Neuronal stem cell (in vitro differentiated cells): ENCODE results near the gene MAPKAP1. TPM values are rescaled to one million over a fixed set of nuclear protein-coding genes. Genes with fewer than 3 reads are reported as not detected.

ENCODE experiments used
- DNase-seq: peaks from one replicate; pipeline ENCODE4 v3.0.0-alpha.2; 2013; ENCODE audit warnings: low spot score
- H2AFZ ChIP-seq: one replicate; pipeline ENCODE4 v1.6.1; 2013; ENCODE audit warnings: mild to moderate bottlenecking, low read length, inconsistent platforms
- H2AK5ac ChIP-seq: 2 replicates; pipeline ENCODE4 v1.6.1; 2013; ENCODE audit warnings: low read depth, mild to moderate bottlenecking, inconsistent platforms, low read length, moderate library complexity, mixed read lengths
- H2BK120ac ChIP-seq: 2 replicates; pipeline ENCODE4 v1.6.1; 2013; ENCODE audit warnings: low read depth, mild to moderate bottlenecking, inconsistent platforms, low read length, moderate library complexity, mixed read lengths
- H2BK12ac ChIP-seq: one replicate; pipeline ENCODE4 v1.6.1; 2013; ENCODE audit warnings: low read length, inconsistent platforms
- H2BK15ac ChIP-seq: 2 replicates; pipeline ENCODE4 v1.6.1; 2013; ENCODE audit warnings: mild to moderate bottlenecking, low read length, inconsistent platforms, mixed read lengths
- H2BK5ac ChIP-seq: one replicate; pipeline ENCODE4 v1.6.1; 2013; ENCODE audit warnings: inconsistent platforms, mild to moderate bottlenecking, low read length, moderate library complexity
- H3K14ac ChIP-seq: one replicate; pipeline ENCODE4 v1.6.1; 2013; ENCODE audit warnings: low read length, inconsistent platforms
- H3K18ac ChIP-seq: 2 replicates; pipeline ENCODE4 v1.6.1; 2013; ENCODE audit warnings: low read length, inconsistent platforms
- H3K23ac ChIP-seq: 2 replicates; pipeline ENCODE4 v1.6.1; 2013; ENCODE audit warnings: low read depth, mild to moderate bottlenecking, mixed read lengths, low read length, inconsistent platforms; ENCODE audit not compliant: poor library complexity
- H3K27ac ChIP-seq: replicated peaks from 3 replicates; pipeline ENCODE4 v1.5.1; 2013; ENCODE audit warnings: low read length, inconsistent platforms
- H3K27me3 ChIP-seq, 3 experiments: 2 replicates each; pipeline ENCODE4 v1.6.1; 2013; ENCODE audit warnings: low read length in 3 of 3, mild to moderate bottlenecking in 2 of 3, inconsistent platforms in 1 of 3, low read depth in 1 of 3, mixed read lengths in 1 of 3, moderate library complexity in 1 of 3; ENCODE audit not compliant: control insufficient read depth in 3 of 3, insufficient read depth in 3 of 3
- H3K36me3 ChIP-seq, 2 donors: replicated peaks in 1 of 2; 2 replicates each; pipeline ENCODE4 v1.6.1; 2013; ENCODE audit warnings: low read length in 2 of 2; ENCODE audit not compliant: control insufficient read depth in 2 of 2, insufficient read depth in 2 of 2
- H3K4ac ChIP-seq: 2 replicates; pipeline ENCODE4 v1.6.1; 2013; ENCODE audit warnings: inconsistent platforms, mild to moderate bottlenecking, low read length, moderate library complexity
- H3K4me1 ChIP-seq, 2 donors: 1 replicate in 1 of 2; 2 replicates in 1 of 2; pipeline ENCODE4 v1.6.1; 2013; ENCODE audit warnings: low read length in 2 of 2, low read depth in 1 of 2; ENCODE audit not compliant: control insufficient read depth in 2 of 2, insufficient read depth in 1 of 2
- H3K4me2 ChIP-seq: one replicate; pipeline ENCODE4 v1.6.1; 2013; ENCODE audit warnings: mild to moderate bottlenecking, low read length, inconsistent platforms; ENCODE audit not compliant: insufficient read depth, poor library complexity, severe bottlenecking
- H3K4me3 ChIP-seq, 2 donors: 2 replicates each; pipeline ENCODE4 v1.5.1; 2013; ENCODE audit warnings: low read length in 2 of 2, mild to moderate bottlenecking in 2 of 2, inconsistent platforms in 1 of 2, moderate library complexity in 1 of 2
- H3K79me1 ChIP-seq: one replicate; pipeline ENCODE4 v1.6.1; 2013; ENCODE audit warnings: low read depth, mild to moderate bottlenecking, inconsistent platforms, low read length, moderate library complexity
- H3K9ac ChIP-seq: one replicate; pipeline ENCODE4 v1.6.1; 2013; ENCODE audit warnings: mild to moderate bottlenecking, low read depth, low read length, inconsistent platforms; ENCODE audit not compliant: poor library complexity
- H3K9me3 ChIP-seq, 2 donors: replicated peaks in 1 of 2; 2 replicates each; pipeline versions ENCODE3 to v1.6.1; 2013; ENCODE audit warnings: low read length in 2 of 2, mild to moderate bottlenecking in 2 of 2, inconsistent platforms in 1 of 2, low read depth in 1 of 2, mixed read lengths in 1 of 2, moderate library complexity in 1 of 2; ENCODE audit not compliant: control insufficient read depth in 2 of 2, insufficient read depth in 1 of 2
- H4K8ac ChIP-seq: one replicate; pipeline ENCODE4 v1.6.1; 2013; ENCODE audit warnings: low read depth, mild to moderate bottlenecking, inconsistent platforms, low read length, moderate library complexity
- H4K91ac ChIP-seq: one replicate; pipeline ENCODE4 v1.6.1; 2013; ENCODE audit warnings: low read length, low read depth, mild to moderate bottlenecking, inconsistent platforms; ENCODE audit not compliant: poor library complexity
- WGBS, 2 donors: extraction: QIAGEN DNeasy Blood & Tissue Kit; methylation state at CpG; one replicate each; pipeline ENCODE4 v1.1.7; 2013; ENCODE audit warnings: missing lambda C conversion rate in 2 of 2, mixed read lengths in 1 of 2; ENCODE audit not compliant: insufficient read length in 2 of 2, insufficient replicate concordance in 1 of 2; ENCODE audit errors: extremely low coverage in 2 of 2; 5-methylcytosine and 5-hydroxymethylcytosine counted together
- polyA plus RNA-seq, 2 experiments: library from polyadenylated mRNA; stranded (reverse); fragments of 200-250 nt; gene quantifications; one replicate each; pipeline ENCODE4 v1.2.3, GENCODE V29; 2013

The MAPKAP1 gene
- polyA plus RNA-seq (2013, experiment 1 of 2), result 52.6 TPM
- 49.3 TPM for polyA plus RNA-seq (2013, experiment 2 of 2)

DNA sequence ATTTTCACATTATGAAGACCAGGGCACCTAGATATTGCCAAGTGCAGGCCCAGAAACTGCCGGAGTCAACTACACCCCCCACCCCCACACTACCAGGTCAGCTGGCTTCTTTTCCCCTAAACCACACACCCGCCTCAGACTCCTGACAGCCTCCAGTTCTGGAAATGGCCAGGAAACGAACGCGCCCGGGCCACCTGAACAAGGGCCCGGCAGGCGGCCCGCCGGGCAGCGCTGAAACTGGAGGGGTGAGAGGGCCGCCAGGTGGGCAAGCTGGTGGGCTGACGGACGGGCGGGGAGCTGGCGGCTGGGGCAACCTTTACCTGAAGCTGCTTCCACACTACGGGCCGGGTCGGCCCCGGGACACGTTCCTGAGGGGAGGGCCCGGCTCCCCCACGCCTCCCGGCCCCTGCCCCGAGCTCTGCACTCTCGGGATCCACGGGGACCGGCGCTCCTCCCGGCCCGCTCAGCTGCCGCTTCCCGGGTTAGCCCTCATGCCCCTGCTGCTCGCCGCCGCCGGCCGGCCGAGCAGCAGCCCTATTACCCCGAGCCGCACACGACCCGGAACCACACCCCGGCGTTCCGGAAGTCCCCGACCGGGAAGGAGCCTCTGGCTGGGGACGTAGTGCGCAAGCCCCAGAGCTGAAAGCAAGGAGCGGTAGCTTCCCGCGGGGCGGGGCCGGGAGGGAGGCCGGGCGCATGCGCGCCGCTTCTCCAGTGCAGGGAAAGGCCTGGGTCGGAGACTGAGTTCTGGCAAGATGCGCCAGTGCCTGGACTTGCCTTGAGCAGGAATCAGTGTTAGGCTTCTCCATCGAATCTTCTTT lies at the start of gene MAPKAP1:
Gene MAPKAP1, minus strand, starts transcription at position 558 of the 821 bp plus-strand sequence. CDS start 34,634 bp downstream, outside the sequence.
- no peak within 1 kb of the TSS for H4K91ac ChIP-seq
- no peak within 1 kb of the TSS for H3K14ac ChIP-seq
- peak within 1 kb of the TSS; percentile 69 for H2BK120ac ChIP-seq
- peaks cover 2% of the 10 kb centered on the region for H3K79me1 ChIP-seq
- peak within 1 kb of the TSS; percentile 77 to 92 for H3K4me3 ChIP-seq
- no peaks in the 10 kb centered on the region for H3K9me3 ChIP-seq
- no peaks in the 10 kb centered on the region for H3K36me3 ChIP-seq
- peak within 1 kb of the TSS; percentile 83 for H2AK5ac ChIP-seq
- H2BK12ac ChIP-seq, result no peak within 1 kb of the TSS
- peak within 1 kb of the TSS; percentile 89 for H3K9ac ChIP-seq
- peak within 1 kb of the TSS; percentile 8 for H2BK15ac ChIP-seq
- peak; percentile 90 for DNase-seq
- no CpG with 5 or more reads among the region's 63 CpGs for WGBS, 2 donors
- H3K4me2 ChIP-seq, result peak within 1 kb of the TSS; percentile 64
- peak within 1 kb of the TSS; percentile 58 for H3K27ac ChIP-seq
- H3K4me1 ChIP-seq, result peaks cover 0 to 6% of the 10 kb centered on the region in 2 donors
- H3K4ac ChIP-seq, result no peak within 1 kb of the TSS
- no peaks in the 10 kb centered on the region for H3K27me3 ChIP-seq
- H2BK5ac ChIP-seq, result no peak within 1 kb of the TSS
- peak within 1 kb of the TSS; percentile 96 for H3K18ac ChIP-seq
- H3K23ac ChIP-seq, result peak within 1 kb of the TSS; percentile 86
- peak within 1 kb of the TSS; percentile 26 for H4K8ac ChIP-seq
- peak within 1 kb of the TSS; percentile 84 for H2AFZ ChIP-seq

DNA sequence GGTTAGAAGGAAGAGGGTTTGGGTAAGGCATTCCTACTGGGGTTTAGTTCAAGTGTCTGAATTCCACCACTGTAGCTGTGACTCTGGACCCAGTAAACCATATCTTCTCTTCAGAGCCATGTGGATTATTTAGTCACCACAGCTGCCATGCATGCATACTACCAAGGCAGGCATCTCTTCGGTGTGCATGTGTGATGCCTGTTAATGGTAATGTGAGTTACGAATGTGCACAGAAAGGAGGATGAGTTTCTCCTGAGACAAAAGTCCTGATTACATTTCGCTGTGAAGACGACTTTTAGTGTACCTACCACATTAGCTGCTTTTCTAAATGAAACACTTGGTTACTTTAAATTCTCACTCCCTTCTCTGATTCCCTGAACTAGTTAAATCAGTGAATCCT lies 49.5 kb upstream of the MAPKAP1 start:
- no peak overlapping the region for H4K8ac ChIP-seq
- H3K4me2 ChIP-seq, result no peak overlapping the region
- no peak overlapping the region for H2BK12ac ChIP-seq
- H2BK15ac ChIP-seq, result no peak overlapping the region
- no peak overlapping the region for H4K91ac ChIP-seq
- no peaks in the 10 kb centered on the region for H3K9me3 ChIP-seq
- no peak overlapping the region for H3K14ac ChIP-seq
- no peak overlapping the region for H3K4me3 ChIP-seq
- no CpG with 5 or more reads among the region's 4 CpGs for WGBS, 2 donors
- no peak overlapping the region for H3K18ac ChIP-seq
- H2AK5ac ChIP-seq, result no peak overlapping the region
- no peak overlapping the region for H2BK5ac ChIP-seq
- H3K23ac ChIP-seq, result no peak overlapping the region
- no peak overlapping the region for H2BK120ac ChIP-seq
- H2AFZ ChIP-seq, result no peak overlapping the region
- no peaks in the 10 kb centered on the region for H3K27me3 ChIP-seq
- no peak overlapping the region for H3K4ac ChIP-seq
- peaks cover 16 to 43% of the 10 kb centered on the region in 2 donors for H3K4me1 ChIP-seq
- H3K36me3 ChIP-seq, result peaks cover 0 to 37% of the 10 kb centered on the region in 2 donors
- no peak for DNase-seq
- no peak overlapping the region for H3K27ac ChIP-seq
- H3K9ac ChIP-seq, result no peak overlapping the region
- no peaks in the 10 kb centered on the region for H3K79me1 ChIP-seq

DNA sequence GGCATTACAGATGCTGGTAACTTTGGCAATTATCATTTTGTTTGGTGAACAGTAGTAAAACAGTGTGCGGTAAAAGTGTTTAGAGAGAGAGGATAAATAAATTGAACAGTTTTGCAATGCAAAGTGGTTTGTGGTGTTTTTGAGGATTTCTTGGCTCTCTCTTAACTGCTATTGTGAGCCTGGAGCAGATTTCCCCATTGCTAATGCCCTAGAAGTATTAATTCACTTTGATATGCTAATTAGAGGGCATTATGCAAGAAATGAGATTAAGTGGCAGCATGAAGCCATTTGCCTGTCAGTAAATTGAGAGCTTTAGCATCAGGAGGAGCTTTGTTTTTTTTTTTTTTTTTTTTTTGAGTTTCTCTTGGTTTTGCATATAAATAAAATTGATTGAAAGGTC lies 48.3 kb upstream of the MAPKAP1 start:
- Histone ChIP-seq H4K91ac (no peak overlapping the region), H4K8ac (no peak overlapping the region), H3K36me3 (peaks cover 0 to 42% of the 10 kb centered on the region in 2 donors), H3K4me3 (no peak overlapping the region), H2BK12ac (no peak overlapping the region), H3K79me1 (no peaks in the 10 kb centered on the region), H2AK5ac (no peak overlapping the region), H2BK5ac (no peak overlapping the region), H3K27me3 (no peaks in the 10 kb centered on the region), H3K9me3 (no peaks in the 10 kb centered on the region), H3K4ac (no peak overlapping the region), H3K27ac (no peak overlapping the region), H3K14ac (no peak overlapping the region), H2AFZ (no peak overlapping the region), H3K23ac (no peak overlapping the region), H3K4me1 (peaks cover 17 to 43% of the 10 kb centered on the region in 2 donors), H3K18ac (no peak overlapping the region), H2BK120ac (no peak overlapping the region), H3K4me2 (no peak overlapping the region), H3K9ac (no peak overlapping the region), H2BK15ac (no peak overlapping the region)
- WGBS, 2 donors, result 100% methylated on average over 1 of the region's 1 CpG; no CpG with 5 or more reads in 1 of the 2 donors
- no peak for DNase-seq

DNA sequence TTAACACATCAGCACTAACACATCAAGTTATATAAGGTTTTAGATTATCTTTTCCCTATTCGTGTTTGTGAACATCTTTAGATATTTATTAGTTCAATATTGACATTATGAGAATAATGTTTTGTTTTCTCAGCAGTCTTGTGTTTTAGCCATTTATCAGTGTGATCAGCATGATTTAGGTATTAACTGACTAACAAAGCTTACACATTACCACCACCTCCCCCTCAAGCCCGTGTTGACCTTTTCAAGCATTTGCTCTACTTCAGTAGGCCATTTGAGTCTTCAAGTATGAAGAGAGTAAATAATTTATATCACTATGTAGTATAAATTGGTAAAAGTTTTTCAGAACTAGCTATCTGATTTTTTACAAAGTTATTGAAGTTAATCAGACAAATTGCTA lies 47.1 kb upstream of the MAPKAP1 start:
- DNase-seq, result no peak
- Histone ChIP-seq H2BK120ac (no peak overlapping the region), H3K14ac (no peak overlapping the region), H4K8ac (no peak overlapping the region), H2BK5ac (no peak overlapping the region), H2BK15ac (no peak overlapping the region), H3K18ac (no peak overlapping the region), H4K91ac (no peak overlapping the region), H3K9me3 (no peaks in the 10 kb centered on the region), H3K27me3 (no peaks in the 10 kb centered on the region), H2AFZ (no peak overlapping the region), H3K4me2 (no peak overlapping the region), H3K23ac (no peak overlapping the region), H2BK12ac (no peak overlapping the region), H3K79me1 (no peaks in the 10 kb centered on the region), H3K4ac (no peak overlapping the region), H3K36me3 (peaks cover 0 to 50% of the 10 kb centered on the region in 2 donors), H3K4me3 (no peak overlapping the region), H3K9ac (no peak overlapping the region), H3K4me1 (peaks cover 11 to 36% of the 10 kb centered on the region in 2 donors), H2AK5ac (no peak overlapping the region), H3K27ac (no peak overlapping the region)
- WGBS, 2 donors, result no CpG with 5 or more reads among the region's 2 CpGs
